Neural cell (in vitro differentiated cells): ENCODE data around the gene RNF41. TPM values are rescaled to one million over a fixed set of nuclear protein-coding genes. Genes with fewer than 3 reads are reported as not detected.
A peak's percentile ranks its signal among the peaks of the same experiment; 100 is the strongest.
"Not testable (repeated sequence)": the region's sequence is repeated elsewhere in the genome, so short reads cannot be mapped to it uniquely, and the experiment has no call there.

Source experiments
- H2AFZ ChIP-seq: fragments of 200-600, 300-800 bp; sonication (generic), shearing (Covaris generic); 2 replicates; pipeline ENCODE4 v1.6.0; 2014; ENCODE audit warnings: low read depth, mild to moderate bottlenecking, antibody characterized with exemption, low read length, moderate library complexity
- H3F3A ChIP-seq: fragments of 200-600 bp; shearing (Covaris generic); 2 replicates; pipeline ENCODE4 v1.6.1; 2016; ENCODE audit warnings: mild to moderate bottlenecking, moderate library complexity, mixed read lengths, antibody characterized with exemption, low read length; ENCODE audit not compliant: insufficient read depth, poor library complexity, severe bottlenecking
- H3K27ac ChIP-seq: fragments of 200-600, 300-800 bp; sonication (generic), shearing (Covaris generic); 2 replicates; pipeline ENCODE4 v1.5.1; 2014; ENCODE audit warnings: mild to moderate bottlenecking, low read length, moderate library complexity
- H3K27me3 ChIP-seq: fragments of 300-800, 200-600 bp; sonication (generic), shearing (Covaris generic); 2 replicates; pipeline ENCODE4 v1.6.0; 2014; ENCODE audit warnings: mild to moderate bottlenecking, low read depth, low read length, moderate library complexity; ENCODE audit not compliant: insufficient read depth
- H3K36me3 ChIP-seq: fragments of 300-800, 200-600 bp; sonication (generic), shearing (Covaris generic); 2 replicates; pipeline ENCODE4 v1.5.1; 2014; ENCODE audit warnings: mild to moderate bottlenecking, antibody characterized with exemption, low read length, moderate library complexity; ENCODE audit not compliant: insufficient read depth
- H3K4me2 ChIP-seq: fragments of 300-800, 200-600 bp; sonication (generic), shearing (Covaris generic); 2 replicates; pipeline ENCODE4 v1.6.0; 2014; ENCODE audit warnings: mild to moderate bottlenecking, low read length
- H3K4me3 ChIP-seq: fragments of 300-800, 200-600 bp; sonication (generic), shearing (Covaris generic); 2 replicates; pipeline ENCODE4 v1.5.1; 2014; ENCODE audit warnings: mild to moderate bottlenecking, low read length, moderate library complexity
- H3K79me2 ChIP-seq: fragments of 200-600 bp; shearing (Covaris generic); replicated peaks from 2 replicates; pipeline ENCODE4 v1.6.0; 2014; ENCODE audit warnings: mild to moderate bottlenecking, low read length, moderate library complexity; ENCODE audit not compliant: insufficient read depth
- H3K9ac ChIP-seq: fragments of 300-800, 200-600 bp; sonication (generic), shearing (Covaris generic); 2 replicates; pipeline ENCODE4 v1.6.1; 2016; ENCODE audit warnings: mild to moderate bottlenecking, low read length, mixed read lengths
- H3K9me2 ChIP-seq: fragments of 200-600 bp; shearing (Covaris generic); 2 replicates; pipeline ENCODE4 v1.6.1; 2016; ENCODE audit warnings: mild to moderate bottlenecking, low read length, mixed read lengths; ENCODE audit not compliant: insufficient read depth
- H3K9me3 ChIP-seq: fragments of 200-600, 300-800 bp; sonication (generic), shearing (Covaris generic); 2 replicates; pipeline ENCODE4 v1.6.1; 2016; ENCODE audit warnings: mild to moderate bottlenecking, mixed run types, low read length, moderate library complexity, mixed read lengths
- H4K20me1 ChIP-seq: fragments of 200-600 bp; shearing (Covaris generic); 2 replicates; pipeline ENCODE4 v1.6.1; 2016; ENCODE audit warnings: mild to moderate bottlenecking, mixed run types; ENCODE audit not compliant: insufficient read depth
- EP300 ChIP-seq: fragments of 450-650 bp; conservative IDR thresholded peaks from 2 replicates; pipeline ENCODE4 v1.6.1; 2014; ENCODE audit warnings: antibody characterized with exemption, mild to moderate bottlenecking, moderate library complexity; ENCODE audit not compliant: poor library complexity, severe bottlenecking
- EZH2 ChIP-seq: fragments of 200-600, 300-800 bp; shearing (Covaris generic), sonication (generic); IDR thresholded peaks from 2 replicates; pipeline ENCODE4 v1.6.1; 2014; ENCODE audit warnings: antibody characterized with exemption, low read length, borderline replicate concordance, mild to moderate bottlenecking; ENCODE audit not compliant: insufficient read depth, poor library complexity, severe bottlenecking
- MXI1 ChIP-seq: fragments of 450-650 bp; conservative IDR thresholded peaks from 2 replicates; pipeline ENCODE4 v1.6.1; 2014; ENCODE audit warnings: antibody characterized with exemption, mild to moderate bottlenecking; ENCODE audit not compliant: poor library complexity, severe bottlenecking
- POLR2AphosphoS5 ChIP-seq: IDR thresholded peaks from 2 replicates; pipeline ENCODE4 v1.6.1; 2012
- RAD21 ChIP-seq: fragments of 450-650 bp; conservative IDR thresholded peaks from 2 replicates; pipeline ENCODE4 v1.6.1; 2014; ENCODE audit warnings: antibody characterized with exemption, mild to moderate bottlenecking, moderate library complexity
- SMC3 ChIP-seq: fragments of 450-650 bp; conservative IDR thresholded peaks from 2 replicates; pipeline ENCODE4 v1.6.1; 2014; ENCODE audit warnings: antibody characterized with exemption, mild to moderate bottlenecking, moderate library complexity; ENCODE audit not compliant: poor library complexity
- TAF1 ChIP-seq: IDR thresholded peaks from 2 replicates; pipeline ENCODE4 v1.6.1; 2012; ENCODE audit warnings: low read depth
- polyA plus RNA-seq: library from polyadenylated mRNA; depleted of rRNA; stranded (reverse); fragments of >200 nt; gene quantifications from 2 replicates; pipeline ENCODE4 v1.2.3, GENCODE V29; 2014
- TF ChIP-seq, protein P1 (sequence below): fragments of 450-650 bp; IDR thresholded peaks from 2 replicates; pipeline ENCODE4 v1.5.1; 2014; ENCODE audit warnings: antibody characterized with exemption, mild to moderate bottlenecking, moderate library complexity; ENCODE audit not compliant: poor library complexity, severe bottlenecking
- TF ChIP-seq, protein P2 (sequence below): IDR thresholded peaks from 2 replicates; pipeline ENCODE4 v1.6.1; 2012; ENCODE audit warnings: borderline replicate concordance

Gene RNF41
- polyA plus RNA-seq, 1 donor from 2014 or later = 108 TPM

DNA sequence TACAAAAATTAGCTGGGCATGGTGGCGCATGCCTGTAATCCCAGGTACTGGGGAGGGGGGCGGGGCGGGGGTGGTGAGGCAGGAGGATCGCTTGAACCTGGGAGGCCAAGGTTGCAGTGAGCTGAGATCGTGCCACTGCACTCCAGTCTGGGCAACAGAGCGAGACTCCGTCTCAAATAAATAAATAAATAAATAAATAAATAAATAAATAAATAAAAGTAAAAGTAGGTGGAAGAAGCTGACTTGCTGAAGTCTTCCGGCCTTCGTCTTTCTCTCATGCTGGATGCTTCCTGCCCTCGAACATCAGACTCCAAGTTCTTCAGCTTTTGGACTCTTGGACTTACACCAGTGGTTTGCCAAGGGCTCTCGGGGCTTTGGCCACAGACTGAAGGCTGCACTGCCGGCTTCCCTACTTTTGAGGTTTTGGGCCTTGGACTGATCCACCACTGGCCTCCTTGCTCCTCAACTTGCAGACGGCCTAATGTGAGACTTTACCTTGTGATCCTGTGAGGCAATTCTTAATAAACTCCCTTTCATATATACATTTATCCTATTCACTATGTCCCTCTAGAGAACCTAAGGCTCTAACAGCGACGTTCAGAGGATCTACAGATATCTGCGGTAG is 44.5 kb upstream of the RNF41 start:
- Histone ChIP-seq H3K4me3 (peak overlapping the region; percentile 83), H3K9ac (peak overlapping the region; percentile 80), H3K4me2 (peak overlapping the region; percentile 63), H3K27ac (peak overlapping the region; percentile 80), H2AFZ (peak overlapping the region; percentile 89)
- not testable (repeated sequence) for H3K27me3 ChIP-seq, H3K9me3 ChIP-seq, H4K20me1 ChIP-seq, H3K9me2 ChIP-seq, H3K79me2 ChIP-seq, H3K36me3 ChIP-seq, H3F3A ChIP-seq

DNA sequence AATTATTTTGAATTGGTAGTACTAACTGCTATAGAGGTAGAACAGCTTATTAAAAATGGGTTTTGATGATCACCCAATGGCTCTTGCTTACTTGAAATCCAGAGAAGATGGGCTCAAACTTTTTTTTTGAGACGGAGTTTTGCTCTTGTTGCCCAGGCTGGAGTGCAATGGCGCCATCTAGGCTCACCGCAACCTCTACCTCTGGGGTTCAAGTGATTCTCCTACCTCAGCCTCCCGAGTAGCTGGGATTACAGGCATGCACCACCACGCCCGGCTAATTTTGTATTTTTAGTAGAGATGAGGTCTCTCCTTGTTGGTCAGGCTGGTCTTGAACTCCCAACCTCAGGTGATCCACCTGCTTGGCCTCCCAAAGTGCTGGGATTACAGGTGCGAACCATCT is 41.2 kb upstream of the RNF41 start:
- not testable (repeated sequence) for H3F3A ChIP-seq, H2AFZ ChIP-seq, H3K4me3 ChIP-seq, H3K27ac ChIP-seq, H3K4me2 ChIP-seq, H4K20me1 ChIP-seq, H3K9ac ChIP-seq, H3K9me2 ChIP-seq, H3K79me2 ChIP-seq, H3K36me3 ChIP-seq, H3K9me3 ChIP-seq, H3K27me3 ChIP-seq

DNA sequence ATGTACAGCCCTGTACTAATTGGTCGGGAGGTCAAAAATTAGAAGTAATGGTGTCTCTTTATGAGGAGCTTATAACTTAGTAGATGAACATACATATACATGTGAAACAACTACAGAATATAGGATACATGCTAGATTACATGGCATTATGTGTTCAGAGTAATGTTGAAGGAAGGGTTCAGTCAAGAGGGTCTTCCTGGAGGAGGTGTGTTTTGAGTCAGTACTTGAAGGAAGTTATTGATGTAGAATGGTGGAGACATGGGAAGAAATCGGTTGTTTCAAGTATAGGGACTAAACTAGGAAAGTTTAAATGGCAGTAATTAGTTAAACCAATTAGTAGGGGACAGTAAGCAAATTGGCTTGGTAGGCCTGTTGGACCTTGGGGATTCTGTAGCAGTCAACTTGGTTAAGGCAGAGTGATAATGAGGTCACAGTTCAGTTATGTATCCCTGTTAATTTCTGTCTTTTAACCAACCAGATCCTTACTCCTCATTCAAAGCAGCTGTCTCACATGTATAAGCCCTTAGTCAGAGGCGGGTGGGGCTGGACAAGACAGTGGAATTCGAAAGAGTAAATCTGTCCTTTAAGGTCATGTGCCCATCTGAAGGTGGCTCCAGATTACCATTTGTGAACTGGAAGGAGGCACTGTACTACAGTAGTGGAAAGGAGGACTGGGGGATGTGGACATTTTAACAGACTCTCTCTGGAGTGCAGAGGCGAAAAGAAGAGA is 39.9 kb upstream of the RNF41 start:
- Histone ChIP-seq H3K9ac (no peak overlapping the region), H3K79me2 (peaks cover 12% of the 10 kb centered on the region), H3F3A (no peaks in the 10 kb centered on the region), H4K20me1 (no peaks in the 10 kb centered on the region), H3K9me3 (no peaks in the 10 kb centered on the region), H3K36me3 (no peaks in the 10 kb centered on the region), H2AFZ (no peak overlapping the region), H3K27me3 (no peaks in the 10 kb centered on the region), H3K27ac (no peak overlapping the region), H3K9me2 (no peaks in the 10 kb centered on the region), H3K4me3 (no peak overlapping the region), H3K4me2 (no peak overlapping the region)
- TF ChIP-seq MXI1 (no peak), EP300 (no peak), TAF1 (no peak), POLR2AphosphoS5 (no peak), RAD21 (no peak), EZH2 (no peak), SMC3 (no peak)
- TF ChIP-seq, protein P1, sequence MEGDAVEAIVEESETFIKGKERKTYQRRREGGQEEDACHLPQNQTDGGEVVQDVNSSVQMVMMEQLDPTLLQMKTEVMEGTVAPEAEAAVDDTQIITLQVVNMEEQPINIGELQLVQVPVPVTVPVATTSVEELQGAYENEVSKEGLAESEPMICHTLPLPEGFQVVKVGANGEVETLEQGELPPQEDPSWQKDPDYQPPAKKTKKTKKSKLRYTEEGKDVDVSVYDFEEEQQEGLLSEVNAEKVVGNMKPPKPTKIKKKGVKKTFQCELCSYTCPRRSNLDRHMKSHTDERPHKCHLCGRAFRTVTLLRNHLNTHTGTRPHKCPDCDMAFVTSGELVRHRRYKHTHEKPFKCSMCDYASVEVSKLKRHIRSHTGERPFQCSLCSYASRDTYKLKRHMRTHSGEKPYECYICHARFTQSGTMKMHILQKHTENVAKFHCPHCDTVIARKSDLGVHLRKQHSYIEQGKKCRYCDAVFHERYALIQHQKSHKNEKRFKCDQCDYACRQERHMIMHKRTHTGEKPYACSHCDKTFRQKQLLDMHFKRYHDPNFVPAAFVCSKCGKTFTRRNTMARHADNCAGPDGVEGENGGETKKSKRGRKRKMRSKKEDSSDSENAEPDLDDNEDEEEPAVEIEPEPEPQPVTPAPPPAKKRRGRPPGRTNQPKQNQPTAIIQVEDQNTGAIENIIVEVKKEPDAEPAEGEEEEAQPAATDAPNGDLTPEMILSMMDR = no peak
- TF ChIP-seq, protein P2, sequence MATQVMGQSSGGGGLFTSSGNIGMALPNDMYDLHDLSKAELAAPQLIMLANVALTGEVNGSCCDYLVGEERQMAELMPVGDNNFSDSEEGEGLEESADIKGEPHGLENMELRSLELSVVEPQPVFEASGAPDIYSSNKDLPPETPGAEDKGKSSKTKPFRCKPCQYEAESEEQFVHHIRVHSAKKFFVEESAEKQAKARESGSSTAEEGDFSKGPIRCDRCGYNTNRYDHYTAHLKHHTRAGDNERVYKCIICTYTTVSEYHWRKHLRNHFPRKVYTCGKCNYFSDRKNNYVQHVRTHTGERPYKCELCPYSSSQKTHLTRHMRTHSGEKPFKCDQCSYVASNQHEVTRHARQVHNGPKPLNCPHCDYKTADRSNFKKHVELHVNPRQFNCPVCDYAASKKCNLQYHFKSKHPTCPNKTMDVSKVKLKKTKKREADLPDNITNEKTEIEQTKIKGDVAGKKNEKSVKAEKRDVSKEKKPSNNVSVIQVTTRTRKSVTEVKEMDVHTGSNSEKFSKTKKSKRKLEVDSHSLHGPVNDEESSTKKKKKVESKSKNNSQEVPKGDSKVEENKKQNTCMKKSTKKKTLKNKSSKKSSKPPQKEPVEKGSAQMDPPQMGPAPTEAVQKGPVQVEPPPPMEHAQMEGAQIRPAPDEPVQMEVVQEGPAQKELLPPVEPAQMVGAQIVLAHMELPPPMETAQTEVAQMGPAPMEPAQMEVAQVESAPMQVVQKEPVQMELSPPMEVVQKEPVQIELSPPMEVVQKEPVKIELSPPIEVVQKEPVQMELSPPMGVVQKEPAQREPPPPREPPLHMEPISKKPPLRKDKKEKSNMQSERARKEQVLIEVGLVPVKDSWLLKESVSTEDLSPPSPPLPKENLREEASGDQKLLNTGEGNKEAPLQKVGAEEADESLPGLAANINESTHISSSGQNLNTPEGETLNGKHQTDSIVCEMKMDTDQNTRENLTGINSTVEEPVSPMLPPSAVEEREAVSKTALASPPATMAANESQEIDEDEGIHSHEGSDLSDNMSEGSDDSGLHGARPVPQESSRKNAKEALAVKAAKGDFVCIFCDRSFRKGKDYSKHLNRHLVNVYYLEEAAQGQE = no peak
